Measurements from ENCODE around the gene TNFRSF25.

- no peak for TF ChIP-seq EZH2phosphoT487 (IDR thresholded peaks at IDR 0.05; ENCODE audit: insufficient read depth, low read depth)
- no peak for TF ChIP-seq EZH2 (IDR thresholded peaks at IDR 0.05; ENCODE audit: insufficient read depth, poor library complexity, severe bottlenecking)
These were observed 33.3 kb upstream of the TNFRSF25 start for GRCh38 chr1:6499296-6499695.
